GM23338 (cell line): ENCODE measurements around the gene RAB17. TPM values are rescaled to one million over a fixed set of nuclear protein-coding genes. Genes with fewer than 3 reads are reported as not detected.

Experiments
- ATAC-seq: fragments of 200-7000 bp; cut with Tn5 transposase; 3 replicates; pipeline ENCODE4 v1.9.1; 2020
- DNase-seq: peaks from one replicate; pipeline ENCODE4 v3.0.0-alpha.2; 2015; ENCODE audit warnings: low spot score
- H2AFZ ChIP-seq: fragments of 200-600 bp; sonication (generic); 2 replicates; pipeline ENCODE4 v1.8.0; 2016; ENCODE audit warnings: antibody characterized with exemption, mild to moderate bottlenecking, moderate library complexity
- H3F3A ChIP-seq: fragments of 200-600 bp; sonication (generic); replicated peaks from 2 replicates; pipeline ENCODE4 v1.8.0; 2017; ENCODE audit warnings: antibody characterized with exemption, mixed run types, low read depth
- H3K27ac ChIP-seq: fragments of 200-600 bp; sonication (generic); 2 replicates; pipeline ENCODE4 v1.6.1; 2016; ENCODE audit warnings: low read depth
- H3K27me3 ChIP-seq: fragments of 200-600 bp; sonication (generic); 2 replicates; pipeline ENCODE4 v1.8.0; 2016; ENCODE audit warnings: mild to moderate bottlenecking, mixed run types, moderate library complexity; ENCODE audit not compliant: insufficient read depth
- H3K36me3 ChIP-seq: fragments of 200-600 bp; sonication (generic); 2 replicates; pipeline ENCODE4 v1.8.0; 2016; ENCODE audit warnings: mild to moderate bottlenecking; ENCODE audit not compliant: insufficient read depth
- H3K4me1 ChIP-seq: fragments of 200-600 bp; sonication (generic); 2 replicates; pipeline ENCODE4 v1.8.0; 2016; ENCODE audit warnings: mild to moderate bottlenecking, moderate library complexity; ENCODE audit not compliant: insufficient read depth
- H3K4me2 ChIP-seq: fragments of 200-600 bp; sonication (generic); 2 replicates; pipeline ENCODE4 v1.7.1; 2017; ENCODE audit warnings: mixed run types
- H3K4me3 ChIP-seq: fragments of 200-600 bp; sonication (generic); 2 replicates; pipeline ENCODE4 v1.6.1; 2016; ENCODE audit warnings: mixed run types
- H3K79me2 ChIP-seq: fragments of 200-600 bp; sonication (generic); replicated peaks from 2 replicates; pipeline ENCODE4 v1.8.0; 2017; ENCODE audit warnings: mild to moderate bottlenecking; ENCODE audit not compliant: insufficient read depth
- H3K9me2 ChIP-seq: fragments of 200-600 bp; sonication (generic); 2 replicates; pipeline ENCODE4 v1.8.0; 2017; ENCODE audit not compliant: insufficient read depth
- H4K20me1 ChIP-seq: fragments of 200-600 bp; sonication (generic); replicated peaks from 2 replicates; pipeline ENCODE4 v1.8.0; 2017; ENCODE audit warnings: mild to moderate bottlenecking; ENCODE audit not compliant: insufficient read depth
- H3K27ac Mint-ChIP-seq: 2 replicates; pipeline ENCODE4 v1.8.0; 2020; ENCODE audit warnings: inconsistent platforms, mild to moderate bottlenecking, moderate library complexity, mixed read lengths
- H3K27me3 Mint-ChIP-seq: 3 replicates; pipeline ENCODE4 v1.8.0; 2022; ENCODE audit warnings: low read depth, mild to moderate bottlenecking, moderate library complexity, mixed read lengths, inconsistent platforms; ENCODE audit not compliant: insufficient read depth, poor library complexity
- H3K36me3 Mint-ChIP-seq: 3 replicates; pipeline ENCODE4 v1.8.0; 2021; ENCODE audit warnings: low read depth, mild to moderate bottlenecking, inconsistent platforms, moderate library complexity, mixed read lengths
- H3K4me1 Mint-ChIP-seq: 3 replicates; pipeline ENCODE4 v1.8.0; 2020; ENCODE audit warnings: mild to moderate bottlenecking, inconsistent platforms, mixed read lengths
- H3K4me3 Mint-ChIP-seq: 3 replicates; pipeline ENCODE4 v1.8.0; 2021; ENCODE audit warnings: moderate library complexity, mild to moderate bottlenecking, inconsistent platforms, mixed read lengths
- H3K9me3 Mint-ChIP-seq: 3 replicates; pipeline ENCODE4 v1.8.0; 2020; ENCODE audit warnings: moderate library complexity, mild to moderate bottlenecking, inconsistent platforms, mixed read lengths
- EZH2 ChIP-seq: fragments of 200-600 bp; sonication (generic); IDR thresholded peaks from one replicate; pipeline ENCODE4 v1.8.0; 2017; ENCODE audit warnings: antibody characterized with exemption, mild to moderate bottlenecking, low read depth; ENCODE audit not compliant: unreplicated experiment
- EZH2phosphoT487 ChIP-seq: fragments of 200-600 bp; sonication (generic); IDR thresholded peaks from one replicate; pipeline ENCODE4 v1.8.1; 2018; ENCODE audit warnings: antibody characterized with exemption; ENCODE audit not compliant: unreplicated experiment
- NANOG ChIP-seq: IDR thresholded peaks from 2 replicates; pipeline ENCODE4 v1.6.1; 2016; ENCODE audit warnings: antibody characterized with exemption, borderline replicate concordance
- POLR2AphosphoS5 ChIP-seq: IDR thresholded peaks from 2 replicates; pipeline ENCODE4 v1.6.1; 2016; ENCODE audit warnings: antibody characterized with exemption, low read depth
- STAT1 ChIP-seq: IDR thresholded peaks from one replicate; pipeline ENCODE4 v1.6.1; 2016; ENCODE audit warnings: antibody characterized with exemption; ENCODE audit not compliant: unreplicated experiment
- ZNF462 ChIP-seq: fragments of 250-450 bp; sonication (Bioruptor Pico); IDR thresholded peaks from 2 replicates; pipeline ENCODE4 v1.5.0; 2020; ENCODE audit warnings: mild to moderate bottlenecking, moderate library complexity
- polyA plus RNA-seq: library from polyadenylated mRNA; unstranded; fragments of >200 nt; fragmentation: Nextera tagmentation; extraction: Ambion mirVana; gene quantifications from 2 replicates; pipeline ENCODE4 v1.2.1, GENCODE V29; 2016
- total RNA-seq: library from RNA; depleted of rRNA; stranded (reverse); fragments of >200 nt; shearing (Covaris generic); gene quantifications from 2 replicates; pipeline ENCODE4 v1.2.3, GENCODE V29; 2014

RAB17 gene
- total and polyA plus RNA-seq, 2 experiments from 2014 or later: 22.4 to 26.9 TPM

- no peak for TF ChIP-seq ZNF462 (CRISPR knock-in tag)
- TF ChIP-seq EZH2phosphoT487: no peak
- no peak for TF ChIP-seq STAT1
- no peak for TF ChIP-seq EZH2
Measured at GRCh38 chr2:237553948-237554347, 36.6 kb downstream of the RAB17 start (continued).

- peaks cover 5% of the 10 kb centered on the region for H3K27me3 Mint-ChIP-seq
- H3K9me3 Mint-ChIP-seq: peaks cover 30% of the 10 kb centered on the region
- ATAC-seq (no peak), DNase-seq (no peak)
- no peak overlapping the region for H3K27ac ChIP-seq
- no peaks in the 10 kb centered on the region for H3K9me2 ChIP-seq
- H3K4me3 Mint-ChIP-seq: no peak overlapping the region
- H2AFZ ChIP-seq: no peak overlapping the region
- H3K27me3 ChIP-seq: no peaks in the 10 kb centered on the region
- TF ChIP-seq POLR2AphosphoS5: no peak
- TF ChIP-seq NANOG: no peak
- no peaks in the 10 kb centered on the region for H3K79me2 ChIP-seq
- no peak overlapping the region for H3K4me3 ChIP-seq
- H4K20me1 ChIP-seq: no peaks in the 10 kb centered on the region
- H3K4me1 ChIP-seq: no peaks in the 10 kb centered on the region
- no peak overlapping the region for H3K4me2 ChIP-seq
- no peaks in the 10 kb centered on the region for H3K36me3 ChIP-seq
- H3K36me3 Mint-ChIP-seq: peaks cover 41% of the 10 kb centered on the region
- no peaks in the 10 kb centered on the region; the same call in 1 of the 3 replicates for H3K4me1 Mint-ChIP-seq
- no peak overlapping the region for H3K27ac Mint-ChIP-seq
- H3F3A ChIP-seq: no peaks in the 10 kb centered on the region
Measured at GRCh38 chr2:237552908-237553307, 37.6 kb downstream of the RAB17 start.
